HG02981 (cell line): ENCODE results near the gene GPR68.
"Not testable (repeated sequence)": the region's sequence is repeated elsewhere in the genome, so short reads cannot be mapped to it uniquely, and the experiment has no call there.

ENCODE experiments used
- ATAC-seq: cut with Tn5 transposase; IDR thresholded peaks from one replicate; pipeline ENCODE4 v1.9.1; 2021; ENCODE audit warnings: mild to moderate bottlenecking, moderate library complexity; ENCODE audit not compliant: unreplicated experiment

GPR68 gene

DNA sequence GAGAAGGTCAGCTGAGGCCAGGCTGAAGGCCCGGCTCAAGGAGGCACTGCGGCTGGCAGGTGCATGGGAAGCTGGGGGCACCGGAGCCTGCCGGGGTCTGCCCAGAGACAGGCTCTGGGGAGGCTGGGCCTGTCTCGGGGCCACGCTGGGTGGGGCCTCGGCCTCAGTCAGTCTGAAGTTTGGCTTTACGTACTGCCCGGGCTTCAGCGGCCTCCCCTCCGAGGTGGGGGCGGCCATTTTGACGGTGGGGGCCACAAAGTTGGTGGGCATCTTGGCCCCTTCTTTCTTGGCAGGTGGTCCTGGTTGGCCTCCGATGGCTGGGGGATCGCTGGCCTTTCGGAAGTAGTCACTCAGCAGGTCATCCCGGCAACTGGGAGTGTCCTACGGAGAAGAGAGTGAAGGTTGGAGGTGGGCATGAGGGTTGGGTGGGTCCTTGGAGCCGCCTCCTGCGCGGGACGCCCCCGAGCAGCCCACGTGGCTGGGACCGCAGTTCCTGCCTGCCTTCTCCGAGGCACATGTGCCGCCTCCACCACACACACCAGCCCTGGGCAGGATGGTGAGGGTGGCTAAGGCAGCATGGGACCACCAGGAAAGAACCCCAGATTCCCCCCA, 28.9 kb upstream of the GPR68 start:
- ATAC-seq: no peak

DNA sequence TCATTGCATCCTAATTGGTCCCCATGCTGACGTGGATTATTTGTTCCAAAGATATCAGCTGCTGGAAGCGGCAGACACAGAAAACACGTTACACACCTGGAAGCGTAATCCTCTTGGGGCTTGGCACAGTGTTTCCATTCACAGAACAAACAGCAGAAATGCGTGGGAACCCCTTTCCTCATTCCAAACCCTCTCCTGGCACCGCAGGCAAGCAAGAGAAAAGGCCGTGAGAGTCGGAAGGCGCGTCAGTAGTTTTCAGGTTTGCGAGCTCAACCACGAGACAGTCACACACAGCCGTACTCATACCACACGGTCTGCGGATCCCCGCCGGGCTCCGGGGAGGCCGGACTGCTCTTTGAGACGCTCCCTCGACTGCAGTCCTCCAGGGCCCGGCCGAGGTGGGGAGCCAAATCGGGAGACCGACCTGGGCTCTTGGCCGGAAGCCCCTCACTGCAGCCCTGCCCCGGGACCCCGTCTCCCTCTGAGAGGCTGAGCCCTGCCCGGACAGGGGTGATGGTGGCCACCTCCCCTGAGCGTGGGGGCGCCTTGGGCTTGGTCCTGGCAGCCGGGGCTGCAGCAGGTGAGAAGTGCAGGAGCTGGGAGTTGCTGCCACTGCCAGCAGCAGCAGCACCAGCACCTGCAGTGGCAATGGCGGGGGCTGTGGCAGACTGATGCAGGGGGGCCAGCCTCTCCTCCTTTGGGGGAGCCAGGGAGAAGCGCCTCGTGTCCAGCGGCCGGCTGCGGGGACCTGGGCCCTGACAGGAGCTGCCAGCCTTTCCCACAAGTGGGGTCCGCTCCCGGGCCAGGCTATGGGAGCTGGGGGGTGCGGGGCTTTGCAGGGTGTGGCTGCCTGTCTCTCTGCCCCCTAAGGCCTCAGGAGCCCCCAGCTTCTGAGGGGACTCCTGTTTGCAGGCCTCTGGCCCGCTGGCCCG, 28.1 kb upstream of the GPR68 start:
- ATAC-seq: no peak

DNA sequence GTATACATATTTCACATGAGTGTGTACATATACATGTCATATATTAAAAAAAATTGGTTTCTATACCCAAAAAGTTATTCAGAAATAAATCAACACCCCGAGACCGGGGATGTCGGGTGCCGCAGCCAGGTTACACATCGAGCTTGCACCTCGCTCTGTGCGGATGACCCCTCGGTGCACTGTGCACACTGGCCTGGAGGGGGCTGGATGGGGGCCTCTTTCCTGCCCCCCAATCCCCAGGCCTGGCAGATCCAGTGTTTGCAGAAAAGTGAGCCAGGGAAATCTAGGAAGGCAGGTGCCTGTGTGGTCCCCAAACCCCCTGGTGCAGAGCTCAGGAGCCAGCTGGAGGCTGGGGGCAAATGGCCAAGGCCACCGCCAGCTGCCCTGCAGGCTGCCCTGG, 27.1 kb upstream of the GPR68 start:
- ATAC-seq: no peak

DNA sequence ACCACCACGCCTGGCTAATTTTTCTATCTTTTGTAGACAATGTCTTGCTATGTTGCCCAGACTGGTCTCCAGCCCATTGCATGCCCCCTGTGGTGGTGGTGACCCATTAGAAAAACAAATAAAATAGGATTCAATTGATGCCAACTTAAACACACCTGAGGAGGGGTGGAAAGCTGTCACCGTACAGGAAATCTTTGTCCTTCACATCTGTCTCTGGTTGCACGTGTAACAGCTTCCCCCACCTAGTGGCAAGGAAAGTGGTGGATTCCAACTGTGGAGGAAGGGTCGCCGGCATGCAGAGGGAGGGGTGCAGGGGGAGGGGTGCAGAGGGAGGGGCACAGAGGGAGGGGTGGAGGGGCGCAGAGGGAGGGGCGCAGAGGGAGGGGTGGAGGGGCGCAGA, 26.1 kb upstream of the GPR68 start:
- no peak for ATAC-seq

DNA sequence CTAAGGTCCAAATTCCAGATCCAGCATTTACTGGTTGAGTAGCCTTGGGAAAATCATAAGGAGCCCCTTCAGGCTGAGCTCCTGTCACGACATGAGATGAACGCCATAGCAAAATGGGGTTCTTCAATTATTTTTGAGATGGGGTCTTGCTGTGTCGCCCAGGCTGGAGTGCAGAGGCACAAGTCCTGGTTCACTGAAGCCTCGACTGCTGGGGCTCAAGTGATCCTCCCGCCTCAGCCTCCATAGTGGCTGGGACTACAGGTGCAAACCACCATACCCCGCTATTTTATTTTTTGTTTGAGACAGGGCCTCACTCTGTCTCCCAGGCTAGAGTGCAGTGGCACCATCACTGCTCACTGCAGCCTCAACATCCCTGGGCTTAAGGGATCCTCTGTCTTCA, 25.7 kb upstream of the GPR68 start:
- ATAC-seq: no peak

DNA sequence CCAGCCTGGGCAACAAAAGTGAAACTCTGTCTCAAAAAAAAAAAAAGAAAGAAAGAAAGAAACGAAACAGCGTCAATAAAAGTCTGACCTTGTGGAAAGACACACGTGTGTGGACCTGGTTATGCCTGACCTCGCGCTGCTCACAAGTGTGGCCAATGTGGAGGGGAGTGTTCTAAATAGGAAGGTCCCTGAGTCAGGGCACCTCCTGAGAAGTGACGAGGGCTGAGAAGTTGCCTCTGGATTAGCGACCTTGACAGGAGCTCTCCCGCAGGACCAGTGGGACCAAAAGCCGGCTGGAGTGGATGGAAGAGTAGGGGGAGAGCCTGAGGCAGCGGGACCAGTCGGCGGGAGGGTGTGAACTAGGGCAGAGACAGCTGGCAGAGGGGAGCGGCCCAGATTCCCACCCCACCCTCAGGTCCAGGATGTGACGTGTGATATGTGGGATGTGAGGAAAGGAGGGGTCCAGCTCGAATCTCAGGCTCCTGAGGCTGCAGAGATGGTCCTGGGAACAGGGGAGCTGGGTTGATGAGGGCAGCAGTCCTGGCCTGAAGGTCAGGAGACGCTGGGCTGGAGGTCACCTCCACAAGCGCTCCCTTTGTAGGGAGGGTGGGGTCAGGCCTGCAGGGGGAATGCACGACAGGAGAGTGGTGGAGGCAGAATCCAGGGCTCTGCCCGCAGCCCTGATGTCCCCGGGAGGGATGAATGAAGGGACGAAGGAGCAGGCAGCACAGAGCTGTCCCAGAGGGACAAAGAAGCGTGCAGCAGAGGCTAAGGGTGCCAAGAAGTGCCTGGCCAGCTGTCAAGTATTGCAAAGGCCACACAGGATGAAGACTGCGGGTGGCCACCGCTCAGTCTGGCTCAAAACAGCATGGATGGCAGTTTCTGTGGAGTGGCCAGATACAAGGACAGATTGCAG, 24.8 kb upstream of the GPR68 start:
- ATAC-seq: no peak

DNA sequence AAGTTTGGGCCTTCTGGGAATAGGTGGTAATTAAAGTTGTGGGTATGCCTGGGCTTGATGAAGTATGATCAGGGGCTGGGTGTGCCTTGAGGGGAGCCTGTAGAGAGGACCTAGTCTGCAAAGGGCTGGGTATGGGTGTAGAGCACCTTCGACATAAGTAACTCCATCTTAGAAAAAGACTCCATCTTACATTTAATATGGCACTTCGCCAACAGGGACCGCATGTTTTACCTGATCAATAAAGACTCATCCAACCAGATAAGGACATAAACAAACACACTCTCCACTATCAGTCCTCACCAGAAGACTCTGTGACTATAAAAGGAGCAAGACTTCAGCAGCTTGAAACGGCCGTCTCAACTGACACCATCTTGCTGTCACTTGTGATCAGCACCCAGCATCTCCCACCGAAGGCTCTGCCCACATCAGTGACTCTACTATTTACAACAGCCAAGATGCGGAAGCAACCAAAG, 23.5 kb upstream of the GPR68 start:
- ATAC-seq: no peak

DNA sequence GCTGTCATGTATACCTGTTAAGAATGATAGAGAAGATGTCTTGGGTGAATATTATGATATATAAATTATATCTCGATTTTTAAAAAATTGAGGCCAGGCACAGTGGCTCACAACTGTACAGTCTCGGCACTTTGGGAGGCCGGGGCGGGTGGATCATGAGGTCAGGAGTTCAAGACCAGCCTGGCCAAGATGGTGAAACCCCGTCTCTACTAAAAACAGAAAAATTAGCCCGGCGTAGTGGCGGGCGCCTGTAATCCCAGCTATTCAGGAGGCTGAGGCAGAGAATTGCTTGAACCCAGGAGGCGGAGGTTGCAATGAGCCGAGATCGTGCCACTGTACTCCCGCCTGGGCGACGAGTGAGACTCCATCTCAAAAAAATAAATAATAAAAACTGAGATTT, 21.8 kb upstream of the GPR68 start:
- not testable (repeated sequence) for ATAC-seq

DNA sequence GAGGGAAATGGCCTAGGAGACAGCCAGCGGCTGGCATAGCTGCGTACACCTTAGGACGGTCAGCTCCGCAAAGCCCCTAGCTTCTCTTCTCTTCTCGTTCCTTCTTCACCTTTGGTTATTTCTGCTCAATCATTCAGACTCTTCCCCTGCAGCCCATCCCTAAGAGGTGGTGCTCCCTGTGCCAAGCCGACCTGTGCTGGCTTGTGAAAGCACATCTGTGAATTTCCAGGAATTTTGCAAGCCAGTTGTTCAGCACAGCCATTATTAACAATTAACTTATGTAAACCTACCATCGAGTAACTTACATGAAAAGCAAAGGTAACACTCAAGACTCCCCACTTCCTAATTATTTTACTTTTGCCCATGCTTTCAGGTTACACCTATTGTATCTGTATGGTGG, 20.9 kb upstream of the GPR68 start:
- no peak for ATAC-seq

DNA sequence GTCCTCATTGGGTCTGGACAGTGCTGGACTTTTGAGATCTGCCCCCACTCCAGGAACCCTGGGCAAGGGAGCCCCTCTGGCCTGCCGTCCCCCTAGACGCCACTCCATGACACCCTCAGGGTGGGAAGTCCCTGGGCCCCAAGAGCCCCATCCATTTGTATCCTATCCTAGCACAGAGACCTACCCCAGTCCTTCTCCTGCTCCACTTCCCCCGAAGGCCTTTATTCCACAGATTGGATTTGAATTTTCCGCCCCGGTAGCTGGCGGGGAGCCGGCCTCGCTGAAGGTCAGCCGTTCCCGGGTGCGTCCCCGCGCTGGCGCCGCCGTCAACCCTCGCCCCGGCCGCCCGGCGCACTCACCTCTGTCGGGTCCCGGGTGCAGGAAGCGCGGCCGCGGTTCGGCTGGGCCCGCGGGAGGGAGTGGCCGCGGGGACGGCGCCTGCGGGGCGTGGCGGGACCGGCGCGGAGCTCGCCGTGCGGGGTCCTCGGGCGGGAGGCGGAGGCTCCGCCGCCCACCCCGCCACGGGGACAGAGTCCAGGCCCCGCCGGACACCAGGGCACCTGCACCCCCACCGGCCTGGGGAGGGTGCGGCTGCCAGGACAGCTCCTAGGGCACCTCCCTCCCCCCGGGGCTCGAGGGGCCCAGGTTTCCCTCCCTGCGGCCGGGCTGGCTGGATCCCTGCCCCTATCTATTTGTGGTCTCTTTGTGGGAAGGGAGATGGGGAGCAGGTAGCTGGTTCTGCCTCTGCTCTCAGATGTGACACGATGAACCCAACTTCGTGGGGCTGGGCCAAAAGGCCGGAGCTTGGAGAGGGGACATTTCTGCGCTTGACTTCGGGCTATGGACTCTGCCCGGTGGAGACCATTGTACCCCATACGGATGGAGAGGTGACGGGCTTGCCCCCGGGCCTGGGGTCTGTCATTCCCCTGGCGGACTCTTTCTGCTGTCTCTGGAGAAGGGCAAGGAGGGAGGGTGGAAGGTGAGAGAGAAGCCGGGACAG, 19.9 kb upstream of the GPR68 start:
- no peak for ATAC-seq

DNA sequence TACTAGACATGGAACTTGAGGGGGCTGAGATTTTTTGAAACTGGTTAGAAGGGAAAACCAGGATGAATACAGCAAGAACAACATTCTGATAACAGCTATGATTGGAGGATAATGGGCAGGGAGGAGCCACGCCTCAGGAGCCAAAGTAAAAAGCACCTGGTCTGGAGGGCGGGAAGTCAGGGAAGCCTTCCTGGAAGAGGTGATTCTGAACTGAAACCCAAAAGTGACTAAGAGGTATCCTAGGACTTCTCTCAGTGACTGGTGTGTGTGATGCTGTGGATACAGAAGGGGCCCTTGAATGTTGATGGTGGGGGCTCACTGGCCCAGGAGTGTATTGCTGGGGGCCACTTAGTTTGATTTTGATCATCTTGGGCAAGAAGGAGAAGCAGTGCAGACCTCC, 18.8 kb upstream of the GPR68 start:
- no peak for ATAC-seq

DNA sequence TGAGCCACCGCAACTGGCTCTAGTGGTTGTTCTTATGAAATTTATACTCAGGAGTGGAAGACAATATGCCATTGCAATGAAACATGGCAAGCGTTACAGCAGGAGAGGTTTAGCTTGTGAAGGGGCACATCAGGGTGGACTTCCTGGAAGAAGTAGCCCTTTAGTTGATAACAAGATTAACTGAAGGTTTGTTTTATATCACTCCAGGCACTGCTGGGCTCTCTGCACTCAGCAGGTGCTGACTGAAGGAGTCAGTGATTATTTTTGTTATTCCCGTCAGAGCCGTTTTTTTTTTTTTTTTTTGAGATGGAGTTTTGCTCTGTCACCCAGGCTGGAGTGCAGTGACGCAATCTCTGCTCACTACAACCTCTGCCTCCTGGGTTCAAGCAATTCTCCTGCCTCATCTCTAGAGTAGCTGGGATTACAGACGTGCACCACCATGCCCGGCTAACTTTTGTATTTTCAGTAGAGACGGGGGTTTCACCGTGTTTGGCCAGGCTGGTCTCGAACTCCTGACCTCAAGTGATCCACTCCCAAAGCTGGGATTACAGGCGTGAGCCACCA, 17.6 kb upstream of the GPR68 start:
- ATAC-seq: no peak

DNA sequence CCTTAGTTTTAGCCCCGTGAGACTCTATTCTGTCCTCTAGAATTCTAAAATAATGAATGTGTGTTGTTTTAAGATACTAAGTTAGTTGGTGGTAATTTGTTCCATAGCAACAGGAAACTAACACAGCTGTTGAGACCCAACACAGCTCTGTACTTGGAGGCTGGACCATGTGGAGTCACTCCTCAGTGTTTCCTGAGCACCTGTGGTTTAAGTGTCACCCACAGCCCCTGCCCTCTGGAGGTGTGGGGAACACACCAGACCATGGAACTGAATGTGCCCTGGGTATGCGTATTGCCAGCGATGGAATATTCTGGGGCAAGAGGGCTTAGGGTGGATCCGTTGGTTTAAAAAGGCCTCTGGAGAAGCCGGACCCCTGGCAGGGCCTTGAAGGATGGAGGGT, 16.6 kb upstream of the GPR68 start:
- ATAC-seq: no peak

DNA sequence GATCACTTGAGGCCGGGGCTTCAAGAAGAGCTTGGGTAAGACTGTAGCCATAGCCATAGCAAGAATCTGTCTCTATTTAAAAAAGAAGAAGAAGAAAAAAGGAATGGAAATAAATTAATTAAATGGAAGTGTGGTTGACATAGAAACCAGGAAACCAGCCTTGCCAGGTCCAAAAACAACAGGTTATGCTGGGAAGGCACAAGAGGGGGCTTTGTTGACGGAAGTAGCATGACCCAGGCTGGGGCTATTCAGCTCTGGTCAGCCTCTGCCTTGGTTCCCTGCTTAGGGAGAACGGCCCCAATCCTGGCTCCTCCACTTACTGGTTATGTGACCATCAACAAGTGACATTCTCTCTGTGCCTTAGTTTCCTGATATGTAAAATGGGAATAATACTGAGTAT, 14.4 kb upstream of the GPR68 start:
- ATAC-seq: no peak

DNA sequence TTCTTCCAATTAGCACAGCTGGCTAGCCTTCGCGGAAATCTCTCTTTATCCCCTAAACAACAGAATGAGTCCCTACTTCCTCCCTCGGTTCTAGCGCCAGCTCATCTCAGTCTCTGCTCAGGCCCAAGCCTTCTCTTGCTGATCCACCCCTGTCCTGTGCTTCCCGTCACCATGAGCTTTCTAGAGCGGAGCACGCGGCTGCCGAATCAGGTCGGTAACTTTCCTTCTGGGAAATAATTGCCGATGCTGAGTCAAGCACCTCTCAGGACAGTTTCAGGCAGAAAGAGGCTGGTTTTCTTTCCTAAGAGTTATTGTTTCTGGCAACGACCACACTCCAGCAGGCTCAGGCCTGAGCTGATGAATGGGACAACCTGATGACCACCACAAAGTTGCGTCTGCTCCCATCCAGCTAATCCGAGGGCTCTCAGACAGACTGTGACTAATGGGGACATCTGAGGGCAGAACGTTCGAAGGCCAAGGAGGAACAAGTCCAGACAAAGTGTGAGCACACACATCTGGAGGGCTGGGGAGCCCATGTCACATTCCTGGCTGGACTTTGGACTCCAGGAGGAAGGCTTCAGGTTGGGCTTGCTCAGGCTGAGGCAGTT, 13.6 kb upstream of the GPR68 start:
- ATAC-seq: no peak

DNA sequence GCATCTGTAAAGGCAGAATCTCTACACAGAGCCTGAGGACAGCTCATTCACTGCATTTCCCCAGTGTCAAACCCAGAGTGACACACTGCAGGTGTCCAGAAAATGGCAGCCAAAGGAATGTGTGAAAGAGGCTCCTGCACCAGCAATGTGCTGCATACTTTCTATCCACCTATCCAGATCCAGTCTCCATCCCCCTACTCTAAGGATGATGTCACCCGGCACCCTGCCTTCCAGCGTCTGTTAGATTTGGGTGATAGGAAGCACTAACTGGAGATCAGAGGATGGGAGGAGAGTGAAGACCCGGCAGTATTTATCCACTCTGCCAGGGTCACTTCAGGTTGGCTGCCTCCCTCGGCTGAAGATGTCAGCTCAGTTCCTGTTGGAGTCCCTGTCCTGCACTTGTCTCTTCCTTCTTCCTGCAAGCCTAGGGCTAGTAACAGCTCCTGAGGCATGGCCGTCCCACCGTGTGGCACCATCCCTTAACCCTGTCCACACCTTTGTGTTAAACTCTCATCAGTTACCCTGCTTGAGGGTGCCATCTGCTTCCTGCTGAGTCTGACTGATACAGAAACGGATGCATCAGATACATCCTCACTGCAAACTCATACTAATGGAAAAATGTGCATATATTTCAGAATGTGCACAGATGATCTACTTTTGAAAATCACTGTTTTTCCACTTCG, 13.0 kb upstream of the GPR68 start:
- no peak for ATAC-seq

DNA sequence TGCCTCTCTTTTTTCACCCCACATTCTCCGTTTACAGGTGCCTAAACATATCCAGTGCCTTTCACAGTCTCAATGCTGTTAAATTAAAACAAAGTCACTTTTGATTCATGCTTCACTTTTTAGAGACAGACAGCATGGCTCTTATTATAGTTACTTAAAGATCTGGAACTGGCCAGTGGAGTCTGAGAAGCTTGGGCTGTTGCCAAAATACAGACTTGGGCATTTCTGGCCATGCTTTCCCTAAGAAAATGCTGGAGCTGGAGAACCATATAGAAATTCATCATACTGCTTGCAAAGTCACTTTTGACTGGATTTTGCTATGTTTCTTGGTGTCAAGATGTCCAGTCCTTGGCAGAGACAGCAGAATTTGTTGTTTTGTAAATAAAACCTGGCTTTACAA, 12.2 kb upstream of the GPR68 start:
- no peak for ATAC-seq

DNA sequence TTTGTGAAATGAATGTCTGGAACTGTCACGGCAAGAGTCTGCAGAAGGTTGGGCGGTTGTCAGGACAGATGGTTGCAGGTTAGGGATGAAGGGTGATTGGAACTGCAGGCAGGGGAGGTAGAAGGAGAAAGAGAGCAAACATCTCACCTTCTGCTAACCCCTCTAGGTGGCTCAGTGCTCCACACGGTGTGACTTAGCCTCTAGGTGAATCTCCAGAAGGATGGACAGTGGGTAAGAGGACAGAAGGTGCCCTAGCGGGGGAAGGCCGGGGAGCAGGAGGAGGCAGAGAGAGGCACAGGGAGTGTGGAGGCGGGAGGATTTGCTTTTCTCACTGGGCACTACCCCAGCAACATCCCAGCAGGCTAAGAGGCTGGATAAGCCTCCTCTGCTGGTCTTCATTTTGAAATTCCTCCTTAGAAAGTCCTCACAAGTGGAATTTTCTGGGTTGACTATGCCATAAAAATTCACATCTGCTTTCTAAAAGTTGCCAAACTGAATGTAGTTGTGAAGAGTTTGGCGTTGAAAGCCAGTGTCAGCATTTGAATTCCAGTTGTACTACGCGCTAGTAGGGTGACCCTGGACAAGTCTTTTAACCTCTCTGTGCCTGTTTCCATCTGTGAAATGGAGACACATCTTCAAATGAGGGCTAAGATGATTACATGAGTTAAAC, 10.7 kb upstream of the GPR68 start:
- ATAC-seq: no peak
